Gastroesophageal sphincter (tissue), 3 donors: Measurements from ENCODE around the gene CKAP2.
"Not testable (repeated sequence)": the region's sequence is repeated elsewhere in the genome, so short reads cannot be mapped to it uniquely, and the experiment has no call there.

Experiments used
- POLR2A ChIP-seq, 2 donors: fragments of 450-650 bp; IDR thresholded peaks; one replicate each; pipeline ENCODE4 v1.6.1; 2017; ENCODE audit warnings: antibody characterized with exemption in 2 of 2, mild to moderate bottlenecking in 2 of 2, moderate library complexity in 1 of 2
- TF ChIP-seq, protein P1 (sequence below), 4 experiments: fragments of 200-600 bp in 2 of 4; fragments of 450-650 bp in 2 of 4; sonication (generic) in 1 of 4; IDR thresholded peaks; one replicate each; pipeline ENCODE4 v1.5.1; 2017 to 2019; ENCODE audit warnings: antibody characterized with exemption in 4 of 4, mild to moderate bottlenecking in 2 of 4, moderate library complexity in 2 of 4

DNA sequence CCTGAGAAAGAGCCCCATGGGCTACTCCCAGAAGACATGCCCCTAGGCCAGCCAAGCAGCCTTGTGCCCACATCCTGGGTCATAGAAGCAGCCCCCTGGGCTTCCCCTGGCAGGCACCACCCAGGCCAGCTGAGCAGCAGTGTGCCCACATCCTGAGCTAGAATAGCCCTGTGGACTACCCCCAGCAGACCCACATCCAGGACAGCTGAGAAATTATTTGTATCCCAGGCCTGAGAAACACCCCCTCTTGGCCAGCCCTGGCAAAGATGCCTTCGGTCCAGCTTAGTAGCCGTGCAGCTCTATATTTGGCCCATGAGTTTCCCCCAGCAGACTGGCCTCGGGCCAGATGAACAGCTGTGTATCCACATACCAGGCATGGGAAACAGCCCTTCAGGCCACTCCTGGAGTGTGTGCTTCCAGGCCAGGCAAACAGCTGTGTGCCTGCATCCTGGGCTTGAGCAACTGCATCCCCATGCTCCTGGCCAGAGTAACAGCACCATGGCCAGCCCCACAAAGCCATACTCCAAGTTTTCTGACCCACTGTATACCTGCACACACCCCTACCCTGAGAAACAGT, 55.0 kb downstream of the CKAP2 start:
- TF ChIP-seq, protein P1, sequence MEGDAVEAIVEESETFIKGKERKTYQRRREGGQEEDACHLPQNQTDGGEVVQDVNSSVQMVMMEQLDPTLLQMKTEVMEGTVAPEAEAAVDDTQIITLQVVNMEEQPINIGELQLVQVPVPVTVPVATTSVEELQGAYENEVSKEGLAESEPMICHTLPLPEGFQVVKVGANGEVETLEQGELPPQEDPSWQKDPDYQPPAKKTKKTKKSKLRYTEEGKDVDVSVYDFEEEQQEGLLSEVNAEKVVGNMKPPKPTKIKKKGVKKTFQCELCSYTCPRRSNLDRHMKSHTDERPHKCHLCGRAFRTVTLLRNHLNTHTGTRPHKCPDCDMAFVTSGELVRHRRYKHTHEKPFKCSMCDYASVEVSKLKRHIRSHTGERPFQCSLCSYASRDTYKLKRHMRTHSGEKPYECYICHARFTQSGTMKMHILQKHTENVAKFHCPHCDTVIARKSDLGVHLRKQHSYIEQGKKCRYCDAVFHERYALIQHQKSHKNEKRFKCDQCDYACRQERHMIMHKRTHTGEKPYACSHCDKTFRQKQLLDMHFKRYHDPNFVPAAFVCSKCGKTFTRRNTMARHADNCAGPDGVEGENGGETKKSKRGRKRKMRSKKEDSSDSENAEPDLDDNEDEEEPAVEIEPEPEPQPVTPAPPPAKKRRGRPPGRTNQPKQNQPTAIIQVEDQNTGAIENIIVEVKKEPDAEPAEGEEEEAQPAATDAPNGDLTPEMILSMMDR (IDR thresholded peaks at IDR 0.05), result not testable (repeated sequence)
- not testable (repeated sequence) for TF ChIP-seq POLR2A (IDR thresholded peaks at IDR 0.05)
